Subcutaneous adipose tissue (tissue), 4 donors: ENCODE data around the gene PROM1. TPM values are rescaled to one million over a fixed set of nuclear protein-coding genes. Genes with fewer than 3 reads are reported as not detected.

Source experiments
- CTCF ChIP-seq: fragments of 450-650 bp; IDR thresholded peaks from one replicate; pipeline ENCODE4 v1.5.1; 2016; ENCODE audit warnings: low read depth, mild to moderate bottlenecking, control low read depth, antibody characterized with exemption, moderate library complexity
- total RNA-seq, 4 donors: library from RNA; depleted of rRNA; stranded (reverse); fragments of >200 nt; gene quantifications; one replicate each; pipeline ENCODE4 v1.1.0, GENCODE V29; 2016

PROM1 gene
- under 1 TPM in 1 of 4 donors, not detected in 3; 0.16 TPM for total RNA-seq

DNA sequence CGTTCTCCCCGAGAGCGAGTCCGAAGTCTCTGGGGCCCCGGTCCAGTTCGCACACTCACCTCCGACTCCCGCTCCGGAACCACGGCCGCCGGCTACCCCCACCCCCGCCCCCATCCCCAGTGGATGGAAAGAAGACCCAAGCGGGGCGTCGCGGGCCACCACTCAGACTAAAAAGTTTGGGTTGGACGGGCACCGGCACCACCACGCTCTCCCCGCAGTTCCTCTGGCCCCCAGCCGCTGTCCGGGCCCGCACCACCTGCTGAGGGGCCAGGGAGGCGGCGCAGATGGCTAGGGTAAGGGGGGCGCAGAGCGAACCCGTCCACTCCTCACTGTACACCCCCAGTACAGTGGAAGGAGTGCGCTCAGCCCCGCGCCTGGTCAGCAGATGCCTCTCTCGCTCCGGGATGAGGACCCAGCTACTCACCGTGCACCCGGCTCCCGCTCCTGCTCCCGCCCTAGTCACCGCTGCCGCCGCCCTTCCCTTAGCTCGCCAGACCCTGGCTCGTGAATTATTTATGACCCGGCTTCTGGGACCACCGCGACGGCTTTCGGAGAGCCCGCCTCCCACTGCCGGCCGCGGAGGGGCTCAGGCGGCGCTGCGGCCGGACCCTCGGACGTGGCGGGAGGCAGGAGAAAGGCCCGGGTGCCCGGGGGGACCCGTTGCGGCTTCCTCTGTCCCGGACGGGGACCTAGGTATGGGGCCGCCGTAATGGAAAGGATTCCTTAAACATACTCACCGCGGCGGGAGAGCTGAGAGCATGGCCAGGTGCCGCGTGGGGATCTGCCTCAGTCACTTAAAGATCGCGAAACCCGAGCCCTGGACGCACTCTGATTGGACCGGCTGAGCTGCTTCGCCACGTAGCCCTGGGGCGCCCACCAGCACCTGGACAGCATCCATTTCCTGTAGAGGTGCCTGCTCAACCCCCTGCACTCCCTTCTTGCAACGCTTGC is at the start of gene PROM1:
Gene PROM1, minus strand, starts transcription at position 783 of the 951 bp plus-strand sequence. CDS start 8,117 bp downstream, outside the sequence.
- no peak for TF ChIP-seq CTCF

- TF ChIP-seq CTCF = no peak
Measured at GRCh38 chr4:16133406-16133805, 49.6 kb upstream of the PROM1 start.

DNA sequence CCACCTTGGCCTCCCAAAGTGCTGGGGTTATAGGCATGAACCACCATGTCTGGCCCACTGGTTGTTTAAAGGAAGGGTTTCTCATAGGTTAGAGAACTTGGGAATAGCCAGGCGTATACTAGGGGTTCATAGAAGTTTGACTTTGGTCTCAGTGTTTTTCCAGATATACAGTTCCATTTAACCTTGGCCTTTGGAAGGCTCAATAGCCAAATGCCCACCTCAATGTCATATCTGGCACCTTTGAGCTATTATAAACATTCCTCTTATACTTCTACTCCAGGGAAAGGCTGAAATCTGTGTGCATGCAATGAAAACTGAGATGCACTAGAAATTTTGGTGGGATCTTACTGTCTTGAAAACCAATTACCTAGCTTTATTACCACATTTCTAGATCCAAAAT is 47.5 kb upstream of the PROM1 start:
- TF ChIP-seq CTCF = no peak

- TF ChIP-seq CTCF = no peak
Measured at GRCh38 chr4:16129336-16129735, 45.5 kb upstream of the PROM1 start.

GRCh38 chr4:16126714-16127113 is 42.9 kb upstream of the PROM1 start:
- no peak for TF ChIP-seq CTCF

DNA sequence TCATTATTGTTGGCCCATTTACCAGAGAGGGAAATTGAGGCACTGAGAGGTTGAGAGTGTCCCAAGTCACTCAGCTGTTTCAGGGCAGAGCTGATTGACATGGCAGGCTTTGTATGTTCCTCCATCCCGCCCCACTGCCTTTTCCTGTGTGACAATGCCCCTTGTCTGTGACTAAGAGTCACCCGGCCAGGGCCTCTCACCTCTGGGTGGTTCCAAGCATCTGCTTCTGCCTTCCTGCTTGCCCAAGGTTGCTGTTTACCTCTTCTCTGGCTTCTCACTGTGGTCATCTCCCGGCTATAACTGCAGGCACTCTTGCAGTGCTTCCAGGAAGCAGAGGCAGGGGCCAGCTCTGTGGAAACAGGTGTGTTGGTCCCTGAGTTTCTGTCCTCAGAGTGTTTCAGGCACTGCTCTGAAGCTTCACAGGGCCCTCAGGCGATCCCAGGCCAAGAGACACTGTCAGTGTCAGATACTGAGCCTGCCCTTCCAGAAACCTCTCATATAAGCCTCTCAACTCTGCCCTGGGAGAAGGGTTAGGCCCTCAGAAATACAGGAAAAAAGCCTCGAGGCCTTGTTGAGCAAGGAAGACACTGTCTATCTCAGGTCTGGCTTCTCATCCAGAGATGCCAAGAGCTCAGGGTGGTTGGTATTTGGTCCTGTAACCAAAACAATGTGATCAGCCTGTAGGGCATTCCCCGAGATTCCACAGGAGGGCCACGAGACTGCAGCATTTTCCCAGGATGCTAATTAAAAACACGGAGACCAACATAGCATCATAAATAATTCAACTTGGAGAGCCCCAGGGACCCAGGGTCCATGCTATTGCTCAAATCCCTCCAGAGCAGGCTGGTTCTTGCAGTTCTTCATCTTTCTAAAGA is 42.0 kb upstream of the PROM1 start:
- TF ChIP-seq CTCF = no peak

GRCh38 chr4:16124232-16124631 is 40.4 kb upstream of the PROM1 start:
- TF ChIP-seq CTCF = no peak
